Measurements from ENCODE around the gene S100A5.

The S100A5 gene

DNA sequence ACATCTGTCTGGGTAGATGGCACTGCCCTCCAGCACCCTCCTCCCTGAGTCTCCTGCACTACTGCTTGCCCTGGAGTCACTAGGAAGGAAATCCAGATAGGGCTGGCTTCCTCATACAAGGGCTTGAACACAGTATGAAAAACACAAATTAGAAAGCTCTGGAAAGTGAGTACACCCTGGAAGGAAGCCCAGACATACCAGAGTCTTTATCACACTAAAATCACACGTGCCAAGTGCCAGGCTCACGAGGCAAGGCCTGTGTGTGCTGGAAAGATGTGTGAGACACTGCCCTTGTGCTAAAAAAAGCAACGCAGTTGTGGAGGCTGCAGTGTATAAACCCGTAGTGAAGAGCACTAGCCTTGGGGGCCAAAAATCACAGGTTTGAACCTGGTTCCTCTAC, 52.0 kb downstream of the S100A5 start:
- no peak for DNase-seq
- H3K27me3 Mint-ChIP-seq, result peaks cover 58 to 71% of the 10 kb centered on the region in 2 donors
- H3K36me3 Mint-ChIP-seq (ENCODE audit: insufficient read depth), result no peaks in the 10 kb centered on the region

GRCh38 chr1:153487707-153488106, 53.0 kb downstream of the S100A5 start:
- Mint-ChIP-seq H3K9me3 (no peaks in the 10 kb centered on the region), H3K36me3 (ENCODE audit: insufficient read depth) (no peaks in the 10 kb centered on the region), H3K27ac (no peak overlapping the region), H3K4me1 (ENCODE audit: low read depth in 2 of 2) (no peaks in the 10 kb centered on the region), H3K27me3 (peaks cover 57 to 68% of the 10 kb centered on the region in 2 donors), H3K4me3 (no peak overlapping the region)
- no peak for DNase-seq
- ATAC-seq (replicated peaks), result no peak

More for the DNA sequence above, 52.0 kb downstream of the S100A5 start:
- Mint-ChIP-seq H3K9me3 (no peaks in the 10 kb centered on the region), H3K4me1 (ENCODE audit: low read depth in 2 of 2) (no peaks in the 10 kb centered on the region), H3K4me3 (no peak overlapping the region), H3K27ac (no peak overlapping the region)
- ATAC-seq (replicated peaks), result no peak
